GM18861 (cell line): Measurements from ENCODE around the gene IKZF4.
"Not testable (repeated sequence)": the region's sequence is repeated elsewhere in the genome, so short reads cannot be mapped to it uniquely, and the experiment has no call there.

ENCODE experiments used
- ATAC-seq: cut with Tn5 transposase; IDR thresholded peaks from one replicate; pipeline ENCODE4 v1.9.1; 2021; ENCODE audit not compliant: unreplicated experiment

Gene IKZF4

GRCh38 chr12:56020423-56021184 is at the start of gene IKZF4:
TSS of gene IKZF4 (plus strand) at chr12:56021043. CDS start at chr12:56021494, 451 bp downstream.
- ATAC-seq: no peak

GRCh38 chr12:55972042-55972441 is 48.8 kb upstream of the IKZF4 start:
- no peak for ATAC-seq

GRCh38 chr12:55972456-55972855 is 48.4 kb upstream of the IKZF4 start:
- no peak for ATAC-seq

GRCh38 chr12:55972911-55973598 is 47.8 kb upstream of the IKZF4 start:
- no peak for ATAC-seq

- peak; percentile 91 for ATAC-seq
These were observed 47.1 kb upstream of the IKZF4 start, which contains the start of gene RAB5B for GRCh38 chr12:55973599-55974307. TSS of gene RAB5B (plus strand) at chr12:55974078. CDS start at chr12:55986961, 12,883 bp downstream.

GRCh38 chr12:55974308-55974730 is 46.5 kb upstream of the IKZF4 start:
- ATAC-seq: no peak

- ATAC-seq: no peak
These were observed 42.5 kb upstream of the IKZF4 start for GRCh38 chr12:55978393-55978792.

GRCh38 chr12:55979069-55979468 is 41.8 kb upstream of the IKZF4 start:
- ATAC-seq: no peak

GRCh38 chr12:55981882-55982281 is 39.0 kb upstream of the IKZF4 start:
- not testable (repeated sequence) for ATAC-seq

- ATAC-seq: peak; percentile 87
These were observed 38.4 kb upstream of the IKZF4 start for GRCh38 chr12:55982319-55982936.

GRCh38 chr12:55983232-55983842 is 37.5 kb upstream of the IKZF4 start:
- no peak for ATAC-seq

GRCh38 chr12:55984861-55985260 is 36.0 kb upstream of the IKZF4 start:
- no peak for ATAC-seq

GRCh38 chr12:55985341-55985740 is 35.5 kb upstream of the IKZF4 start:
- no peak for ATAC-seq

- ATAC-seq: not testable (repeated sequence)
These were observed 34.9 kb upstream of the IKZF4 start for GRCh38 chr12:55985976-55986375.

- no peak for ATAC-seq
These were observed 29.7 kb upstream of the IKZF4 start for GRCh38 chr12:55991110-55991509.

- ATAC-seq: no peak
These were observed 27.5 kb upstream of the IKZF4 start for GRCh38 chr12:55993230-55993853.

GRCh38 chr12:55995366-55995765 is 25.5 kb upstream of the IKZF4 start:
- ATAC-seq: no peak

GRCh38 chr12:55996201-55996714 is 24.6 kb upstream of the IKZF4 start:
- ATAC-seq: no peak

- ATAC-seq: peak; percentile 99
These were observed 23.9 kb upstream of the IKZF4 start, which contains the start of gene SUOX for GRCh38 chr12:55996715-55997534. TSS of gene SUOX (plus strand) at chr12:55997276. CDS start at chr12:56002222, 4,946 bp downstream.
